Astrocyte of the cerebellum (primary cell): ENCODE measurements around the gene COMT.

Experiments
- DNase-seq: peaks from one replicate; pipeline ENCODE4 v3.0.0-alpha.2; 2011; ENCODE audit warnings: low read depth
- H3K4me3 ChIP-seq: 2 replicates; pipeline ENCODE4 v1.5.1; 2011; ENCODE audit warnings: mild to moderate bottlenecking, low read depth, low read length, moderate library complexity
- CTCF ChIP-seq: IDR thresholded peaks from 2 replicates; pipeline ENCODE4 v1.5.1; 2012; ENCODE audit warnings: low read length, low read depth, moderate library complexity, mild to moderate bottlenecking; ENCODE audit errors: missing control alignments
- in situ Hi-C: cut with HindIII; loops from 2 replicates; pipeline ENCODE4 v1.10.0; 2017; ENCODE audit warnings: low sequenced_read_pairs

COMT gene

GRCh38 chr22:20004464-20004863, 62.9 kb downstream of the COMT start:
- DNase-seq = no peak
- no peak for TF ChIP-seq CTCF
- in situ Hi-C loops = no loop called here
- no peak overlapping the region for H3K4me3 ChIP-seq

- DNase-seq = no peak
- H3K4me3 ChIP-seq = no peak overlapping the region
- in situ Hi-C loops = no loop called here
- TF ChIP-seq CTCF = no peak
Observed at GRCh38 chr22:20008221-20008995, 66.8 kb downstream of the COMT start.

- TF ChIP-seq CTCF = no peak
- in situ Hi-C loops = no loop called here
- no peak overlapping the region for H3K4me3 ChIP-seq
- no peak for DNase-seq
Observed at GRCh38 chr22:20009018-20009491, 67.5 kb downstream of the COMT start.

- no peak for DNase-seq
- no peak overlapping the region for H3K4me3 ChIP-seq
- TF ChIP-seq CTCF = no peak
- in situ Hi-C loops = no loop called here
Observed at GRCh38 chr22:20009582-20010306, 68.2 kb downstream of the COMT start.

GRCh38 chr22:20010307-20011122, 68.9 kb downstream of the COMT start:
- in situ Hi-C loops = no loop called here
- H3K4me3 ChIP-seq = no peak overlapping the region
- TF ChIP-seq CTCF = no peak
- no peak for DNase-seq
